Right cardiac atrium (tissue), 5 donors: ENCODE data around the gene FTO. TPM values are rescaled to one million over a fixed set of nuclear protein-coding genes. Genes with fewer than 3 reads are reported as not detected.

Experiments
- ATAC-seq, 2 donors: fragments of 200-7000 bp; cut with Tn5 transposase; one replicate each; pipeline versions ENCODE4 v1.8.0 to v1.9.1; 2020; ENCODE audit warnings: moderate library complexity in 2 of 2, mild to moderate bottlenecking in 1 of 2
- DNase-seq, 3 donors: peaks; one replicate each; pipeline ENCODE4 v3.0.0-alpha.2; 2020
- H3K27ac ChIP-seq: one replicate; pipeline ENCODE4 v1.5.1; 2013; ENCODE audit warnings: mild to moderate bottlenecking, low read length, control low read depth, moderate library complexity
- H3K27me3 ChIP-seq: one replicate; pipeline ENCODE4 v1.6.1; 2013; ENCODE audit not compliant: control insufficient read depth, insufficient read depth
- H3K4me1 ChIP-seq: one replicate; pipeline ENCODE4 v1.6.1; 2013; ENCODE audit warnings: low read length; ENCODE audit not compliant: control insufficient read depth, insufficient read depth
- H3K4me3 ChIP-seq: one replicate; pipeline ENCODE4 v1.5.1; 2013; ENCODE audit warnings: low read length, control low read depth
- H3K9me3 ChIP-seq: one replicate; pipeline ENCODE4 v1.6.1; 2013; ENCODE audit warnings: low read length; ENCODE audit not compliant: control insufficient read depth
- WGBS: extraction: QIAGEN DNeasy Blood & Tissue Kit; methylation state at CpG from one replicate; pipeline ENCODE4 v1.1.7; 2013; 5-methylcytosine and 5-hydroxymethylcytosine counted together
- intact Hi-C, 4 donors: fragments of 100-400 bp; cut with DNase I; formaldehyde crosslinking; loops; one replicate each; pipeline versions ENCODE4 v1.11.0 to v1.14.0; 2022 to 2023
- polyA plus RNA-seq: library from polyadenylated mRNA; stranded (reverse); fragments of 200-250 nt; gene quantifications from one replicate; pipeline ENCODE4 v1.2.3, GENCODE V29; 2013
- total RNA-seq, 4 donors: library from RNA; stranded (reverse); fragmentation: NEBNext Ultra II Directional; extraction: Animal tissue kit (Norgen Biotek cat#: 25700); gene quantifications; one replicate each; pipeline ENCODE4 v1.2.1, GENCODE V29; 2021
- donor health status: healthy with polysubstance abuse.
- donor health status: DM: no; HTN: yes; CAD: no.
- donor health status: DM: no; HTN: no; CAD: no.
- donor health status: DM: no; HTN: yes; CAD: no; lungs with severe emphysema.
- donor health status: DM: yes; HTN: yes; CAD: no.

Gene FTO
- total and polyA plus RNA-seq, 5 donors, result 21.9 to 86.3 (median 78.2) TPM

- peaks cover 10% of the 10 kb centered on the region for H3K4me1 ChIP-seq
- H3K4me3 ChIP-seq, result no peak overlapping the region
- H3K27ac ChIP-seq, result no peak overlapping the region
- WGBS, result 98% methylated on average over 2 of the region's 2 CpGs
- no peaks in the 10 kb centered on the region for H3K27me3 ChIP-seq
- DNase-seq (no peak), ATAC-seq (no peak)
- intact Hi-C loops, result no loop called here
- H3K9me3 ChIP-seq, result no peaks in the 10 kb centered on the region
These were observed 31.0 kb downstream of the FTO start for GRCh38 chr16:53734908-53735307.

DNA sequence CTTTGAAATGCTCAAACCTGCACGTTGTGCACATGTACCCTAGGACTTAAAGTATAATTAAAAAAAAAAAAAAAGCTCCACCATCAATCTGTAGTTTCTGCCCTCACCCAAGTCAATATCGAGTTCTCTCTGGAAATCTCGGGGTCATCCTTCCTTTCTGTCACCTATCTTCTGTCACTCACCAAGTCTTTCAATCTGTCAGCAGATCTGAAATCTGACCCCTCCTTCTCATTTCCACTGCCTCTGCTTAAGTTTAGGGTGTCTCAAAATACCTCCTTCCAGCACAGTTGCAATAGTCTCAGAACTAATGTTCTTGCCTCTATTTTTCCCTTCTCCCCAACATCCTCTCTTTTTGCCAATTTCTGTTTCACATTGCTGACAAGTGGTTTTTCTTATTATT is 32.3 kb downstream of the FTO start:
- Histone ChIP-seq H3K4me3 (no peak overlapping the region), H3K27me3 (no peaks in the 10 kb centered on the region), H3K9me3 (no peaks in the 10 kb centered on the region), H3K4me1 (peaks cover 10% of the 10 kb centered on the region), H3K27ac (no peak overlapping the region)
- whole genome bisulfite sequencing, result 53% methylated on average over 3 of the region's 3 CpGs
- DNase-seq, result no peak
- ATAC-seq, result no peak
- intact Hi-C loops, result no loop called here

DNA sequence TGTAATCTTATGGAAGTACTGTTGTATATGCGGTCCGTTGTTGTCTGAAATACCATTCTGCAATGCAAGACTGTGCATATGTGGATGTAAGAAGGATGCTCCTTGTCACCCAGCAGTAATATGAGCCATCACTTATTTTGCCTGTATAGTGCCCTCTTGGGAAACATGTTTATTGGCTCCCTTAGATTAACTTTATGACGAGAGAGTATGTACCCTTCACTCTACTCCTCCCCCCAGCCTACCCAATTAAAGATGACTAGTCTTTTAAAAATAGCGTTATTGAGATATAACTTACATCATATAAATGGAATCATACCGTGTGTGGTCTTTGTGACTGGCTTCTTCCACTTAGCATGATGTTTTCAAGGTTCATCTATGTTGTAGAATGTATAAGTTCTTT is 33.6 kb downstream of the FTO start:
- Histone ChIP-seq H3K4me1 (peaks cover 10% of the 10 kb centered on the region), H3K4me3 (no peak overlapping the region), H3K27ac (no peak overlapping the region), H3K9me3 (no peaks in the 10 kb centered on the region), H3K27me3 (no peaks in the 10 kb centered on the region)
- ATAC-seq, result no peak
- WGBS, result 90% methylated on average over 5 of the region's 5 CpGs
- intact Hi-C loops, result no loop called here
- no peak for DNase-seq

GRCh38 chr16:53740476-53740875 is 36.5 kb downstream of the FTO start:
- intact Hi-C loops, result no loop called here

DNA sequence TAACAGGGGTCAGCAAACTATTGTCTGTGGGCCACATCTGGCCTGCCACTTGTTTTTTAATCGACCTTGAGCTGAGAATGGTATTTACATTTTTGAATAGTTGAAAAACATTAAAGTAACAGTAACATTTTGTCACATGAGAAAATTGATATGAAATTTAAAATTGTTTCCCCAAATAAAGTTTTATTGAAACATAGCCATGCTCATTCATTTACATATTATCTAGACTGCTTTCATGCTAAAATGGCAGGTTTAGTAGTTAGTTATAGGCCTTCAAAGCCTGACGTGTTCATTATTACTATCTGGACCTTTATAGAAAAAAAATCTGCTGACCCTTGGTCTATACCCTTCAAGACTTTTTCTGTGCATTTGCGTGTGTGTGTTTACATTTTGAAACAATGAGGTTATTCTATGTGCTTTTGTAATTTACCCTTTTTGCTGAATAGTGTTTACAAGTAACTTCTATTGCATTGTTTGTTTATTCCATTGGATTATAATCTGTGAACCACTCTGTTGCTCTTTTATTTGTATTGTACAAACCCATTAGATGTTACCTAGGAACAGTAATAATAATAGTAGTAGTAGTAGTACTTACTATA is 37.1 kb downstream of the FTO start:
- ATAC-seq (no peak), DNase-seq (no peak)

More at GRCh38 chr16:53740476-53740875, 36.5 kb downstream of the FTO start:
- no peak overlapping the region for H3K27ac ChIP-seq
- H3K9me3 ChIP-seq, result no peaks in the 10 kb centered on the region
- DNase-seq (no peak), ATAC-seq (no peak)
- H3K4me1 ChIP-seq, result peaks cover 2% of the 10 kb centered on the region
- no peak overlapping the region for H3K4me3 ChIP-seq
- H3K27me3 ChIP-seq, result no peaks in the 10 kb centered on the region

GRCh38 chr16:53741546-53741945 is 37.6 kb downstream of the FTO start:
- no peak for ATAC-seq
- no peaks in the 10 kb centered on the region for H3K9me3 ChIP-seq

More for the DNA sequence above, 37.1 kb downstream of the FTO start:
- intact Hi-C loops, result no loop called here
- Histone ChIP-seq H3K9me3 (no peaks in the 10 kb centered on the region), H3K27ac (no peak overlapping the region), H3K4me3 (no peak overlapping the region), H3K4me1 (peaks cover 2% of the 10 kb centered on the region), H3K27me3 (no peaks in the 10 kb centered on the region)
- 83% methylated on average over 3 of the region's 3 CpGs for WGBS

DNA sequence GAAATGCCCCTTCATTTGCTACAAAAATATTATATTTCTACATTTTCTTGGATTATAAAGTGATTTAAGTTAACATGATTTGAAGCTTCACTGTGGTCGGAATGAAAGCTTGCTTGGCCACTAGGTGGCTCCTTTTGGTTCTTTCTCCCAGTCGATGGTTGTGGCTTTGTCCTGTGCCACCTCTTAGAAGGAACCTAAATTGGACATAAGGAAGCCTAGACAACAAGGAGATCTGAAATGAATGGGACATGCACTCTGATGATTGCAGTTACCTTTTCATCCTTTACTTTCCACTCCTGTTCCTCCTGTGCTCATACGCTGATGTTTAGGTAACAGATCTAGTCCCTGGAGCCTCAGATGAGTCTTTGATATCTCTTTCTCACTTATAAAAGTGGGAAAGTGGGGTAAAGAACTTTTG is 39.2 kb downstream of the FTO start:
- 70% methylated on average over 3 of the region's 3 CpGs for WGBS
- peak in 1 of 2 donors; percentile 45 for ATAC-seq

More at GRCh38 chr16:53741546-53741945, 37.6 kb downstream of the FTO start:
- H3K4me1 ChIP-seq, result peaks cover 2% of the 10 kb centered on the region
- 91% methylated on average over 2 of the region's 2 CpGs for WGBS
- DNase-seq, result no peak
- no peaks in the 10 kb centered on the region for H3K27me3 ChIP-seq
- no peak overlapping the region for H3K4me3 ChIP-seq
- intact Hi-C loops, result no loop called here
- H3K27ac ChIP-seq, result no peak overlapping the region

GRCh38 chr16:53744449-53744848 is 40.5 kb downstream of the FTO start:
- Histone ChIP-seq H3K27ac (no peak overlapping the region), H3K4me1 (peaks cover 2% of the 10 kb centered on the region), H3K4me3 (no peak overlapping the region), H3K27me3 (no peaks in the 10 kb centered on the region), H3K9me3 (no peaks in the 10 kb centered on the region)
- ATAC-seq (no peak), DNase-seq (no peak)
- WGBS, result 60% methylated on average over 3 of the region's 3 CpGs
- intact Hi-C loops, result no loop called here

More for the DNA sequence above, 39.2 kb downstream of the FTO start:
- H3K4me3 ChIP-seq, result no peak overlapping the region
- H3K4me1 ChIP-seq, result peaks cover 2% of the 10 kb centered on the region
- intact Hi-C loops, result no loop called here
- H3K27me3 ChIP-seq, result no peaks in the 10 kb centered on the region
- no peak overlapping the region for H3K27ac ChIP-seq
- no peaks in the 10 kb centered on the region for H3K9me3 ChIP-seq
- DNase-seq, result no peak

DNA sequence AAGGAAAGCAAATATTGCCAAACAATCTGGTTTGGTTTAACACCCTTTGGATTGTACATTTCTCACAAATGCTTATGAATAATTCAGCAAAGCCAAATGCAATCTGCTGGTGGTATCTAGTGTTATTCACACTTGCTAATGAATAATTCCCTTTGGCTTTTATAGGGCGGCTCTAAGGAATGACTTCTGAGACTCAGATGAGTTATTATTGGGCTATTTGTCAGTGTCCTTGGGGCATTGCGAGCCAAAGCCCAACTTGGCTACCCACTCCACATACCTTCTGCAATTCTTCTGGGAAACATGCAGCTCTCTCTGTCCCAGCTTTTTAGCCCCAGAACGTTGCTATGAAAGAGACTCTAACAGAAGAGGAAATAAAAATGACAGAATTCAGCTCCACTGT is 41.1 kb downstream of the FTO start:
- no peak overlapping the region for H3K27ac ChIP-seq
- DNase-seq (peak in 1 of 3 donors; percentile 33), ATAC-seq (peak; percentile 41 to 54)
- 33% methylated on average over 3 of the region's 3 CpGs for WGBS
- no peak overlapping the region for H3K4me3 ChIP-seq
- peaks cover 2% of the 10 kb centered on the region for H3K4me1 ChIP-seq
- intact Hi-C loops, result no loop called here
- H3K9me3 ChIP-seq, result no peaks in the 10 kb centered on the region
- no peaks in the 10 kb centered on the region for H3K27me3 ChIP-seq

DNA sequence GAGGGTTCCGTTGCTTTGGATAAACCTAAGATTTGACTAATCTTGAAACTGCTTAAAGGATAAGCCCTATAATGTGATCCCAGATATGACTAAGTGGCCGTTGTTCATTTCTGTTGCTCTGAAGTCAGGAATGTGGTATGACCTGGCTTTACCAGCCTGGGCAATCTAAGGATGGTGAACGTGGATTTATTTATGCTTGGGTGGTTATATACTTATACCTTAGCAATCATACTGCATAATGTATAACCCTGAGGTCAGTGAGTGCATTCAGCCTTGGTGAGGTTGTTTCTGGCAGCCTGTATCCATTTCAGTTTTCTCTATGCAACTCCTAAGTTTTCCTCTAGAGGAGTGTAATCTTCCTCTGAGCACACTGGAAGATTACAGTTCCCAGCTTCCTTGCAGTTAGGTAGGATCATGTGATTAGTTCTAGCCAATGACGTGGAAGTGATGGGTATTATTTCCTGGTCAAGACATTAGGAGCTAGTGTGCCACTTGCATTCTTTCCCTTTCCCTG is 41.9 kb downstream of the FTO start:
- 81% methylated on average over 4 of the region's 4 CpGs for WGBS
- Histone ChIP-seq H3K4me1 (peaks cover 2% of the 10 kb centered on the region), H3K27ac (no peak overlapping the region), H3K27me3 (no peaks in the 10 kb centered on the region), H3K4me3 (no peak overlapping the region), H3K9me3 (no peaks in the 10 kb centered on the region)
- intact Hi-C loops, result no loop called here
- DNase-seq (no peak), ATAC-seq (no peak)

DNA sequence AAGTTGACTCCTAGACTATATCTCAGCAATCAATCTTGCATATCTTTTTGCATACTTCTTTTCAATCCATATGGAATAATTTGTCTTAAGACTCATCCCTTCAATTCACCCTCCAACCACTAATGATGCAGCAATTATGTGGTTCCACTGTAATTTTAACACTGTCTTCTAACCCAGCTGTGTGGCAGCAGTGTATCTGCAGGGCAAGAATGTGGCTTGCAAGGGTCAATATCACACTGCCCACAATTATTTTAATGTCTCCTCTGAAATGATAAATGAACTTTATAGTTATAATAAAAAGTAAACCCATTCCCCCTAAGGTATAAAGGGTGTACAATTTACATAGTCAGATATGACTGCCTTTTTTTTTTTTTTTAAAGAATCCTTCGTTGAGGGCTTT is 48.6 kb downstream of the FTO start:
- Histone ChIP-seq H3K4me3 (no peak overlapping the region), H3K27me3 (no peaks in the 10 kb centered on the region), H3K27ac (no peak overlapping the region), H3K9me3 (no peaks in the 10 kb centered on the region), H3K4me1 (peaks cover 9% of the 10 kb centered on the region)
- intact Hi-C loops, result no loop called here
- ATAC-seq, result no peak
- no peak for DNase-seq
- 67% methylated on average over 1 of the region's 1 CpG for WGBS

DNA sequence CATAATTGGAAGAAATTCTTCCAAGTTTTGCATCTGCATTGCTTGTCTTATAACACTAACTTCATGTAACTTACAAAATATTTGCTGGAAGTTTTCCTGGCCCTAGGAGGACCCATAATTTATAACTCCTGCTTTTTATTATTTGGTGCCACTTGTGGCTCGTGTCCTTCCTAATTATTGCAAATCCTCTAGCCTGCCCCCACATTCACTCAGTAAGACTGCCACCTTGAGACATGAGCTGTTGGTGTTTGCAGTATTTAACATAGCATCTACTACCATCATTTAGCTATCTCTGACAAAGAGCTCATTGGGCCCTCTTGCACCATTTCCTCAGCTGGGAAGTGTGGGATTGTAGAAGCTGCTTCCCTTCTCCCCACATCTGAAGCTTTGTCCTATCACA is 49.5 kb downstream of the FTO start:
- WGBS, result 70% methylated on average over 1 of the region's 1 CpG
- Histone ChIP-seq H3K4me1 (peaks cover 9% of the 10 kb centered on the region), H3K4me3 (no peak overlapping the region), H3K27ac (no peak overlapping the region), H3K27me3 (no peaks in the 10 kb centered on the region), H3K9me3 (no peaks in the 10 kb centered on the region)
- intact Hi-C loops, result no loop called here
- no peak for DNase-seq
- ATAC-seq, result no peak
